GM18517 (cell line): Measurements from ENCODE around the gene ZNF593.

Source experiments
- ATAC-seq: cut with Tn5 transposase; IDR thresholded peaks from one replicate; pipeline ENCODE4 v1.9.1; 2021; ENCODE audit warnings: mild to moderate bottlenecking, moderate library complexity; ENCODE audit not compliant: unreplicated experiment

The ZNF593 gene

GRCh38 chr1:26168410-26169197 lies 1.1 kb upstream of the ZNF593 start, which contains the start of gene C1orf232:
C1orf232 (minus strand) TSS chr1:26168963; CDS start chr1:26168499, 464 bp downstream.
- ATAC-seq = no peak

- no peak for ATAC-seq
Measured at GRCh38 chr1:26169198-26169554, 532 bp upstream of the ZNF593 start.

GRCh38 chr1:26170472-26170821 lies 739 bp downstream of the ZNF593 start:
- no peak for ATAC-seq

GRCh38 chr1:26171084-26172072 lies 1.7 kb downstream of the ZNF593 start, which contains the start of gene ZNF593OS:
ZNF593OS (minus strand) TSS chr1:26171832; CDS start chr1:26171661, 171 bp downstream.
- no peak for ATAC-seq

GRCh38 chr1:26175346-26175745 lies 5.6 kb downstream of the ZNF593 start:
- ATAC-seq = no peak

- no peak for ATAC-seq
Measured at GRCh38 chr1:26177182-26177684, 7.5 kb downstream of the ZNF593 start, which contains the start of gene CNKSR1. CNKSR1 (plus strand) TSS chr1:26177491; CDS start chr1:26177548, 57 bp downstream.

GRCh38 chr1:26180010-26180506 lies 10.3 kb downstream of the ZNF593 start:
- no peak for ATAC-seq

- ATAC-seq = no peak
Measured at GRCh38 chr1:26181586-26182382, 12.1 kb downstream of the ZNF593 start.

- no peak for ATAC-seq
Measured at GRCh38 chr1:26182383-26182696, 12.6 kb downstream of the ZNF593 start.

GRCh38 chr1:26184086-26184485 lies 14.4 kb downstream of the ZNF593 start:
- ATAC-seq = no peak

GRCh38 chr1:26184883-26185282 lies 15.2 kb downstream of the ZNF593 start:
- no peak for ATAC-seq

GRCh38 chr1:26187882-26188281 lies 18.2 kb downstream of the ZNF593 start:
- no peak for ATAC-seq

- ATAC-seq = no peak
Measured at GRCh38 chr1:26188477-26188876, 18.8 kb downstream of the ZNF593 start.

- ATAC-seq = no peak
Measured at GRCh38 chr1:26189331-26189730, 19.6 kb downstream of the ZNF593 start.

- ATAC-seq = no peak
Measured at GRCh38 chr1:26189751-26190275, 20.1 kb downstream of the ZNF593 start.

GRCh38 chr1:26190373-26190987 lies 20.8 kb downstream of the ZNF593 start, which contains the start of gene CATSPER4:
CATSPER4 (plus strand) TSS chr1:26190602; CDS start chr1:26190628, 26 bp downstream.
- ATAC-seq = no peak

GRCh38 chr1:26191739-26192138 lies 22.0 kb downstream of the ZNF593 start:
- ATAC-seq = no peak

- no peak for ATAC-seq
Measured at GRCh38 chr1:26195805-26196204, 26.1 kb downstream of the ZNF593 start.

GRCh38 chr1:26197301-26197700 lies 27.6 kb downstream of the ZNF593 start:
- no peak for ATAC-seq

- ATAC-seq = no peak
Measured at GRCh38 chr1:26197813-26198212, 28.1 kb downstream of the ZNF593 start.
